HEK293T (cell line): ENCODE data around the gene CCRL2.
"Not testable (repeated sequence)": the region's sequence is repeated elsewhere in the genome, so short reads cannot be mapped to it uniquely, and the experiment has no call there.

Experiments
- CTCF ChIA-PET: fragments of 350-600 bp; formaldehyde crosslinking; extraction: SDS; loops from one replicate; lab custom pipeline; 2021; ENCODE audit warnings: antibody characterized with exemption, inconsistent platforms; lab: Yijun Ruan, JAX
- POLR2A ChIA-PET: fragments of 350-600 bp; formaldehyde crosslinking; extraction: SDS; loops from one replicate; lab custom pipeline; 2020; ENCODE audit warnings: antibody characterized with exemption, inconsistent platforms; lab: Yijun Ruan, JAX
- DNase-seq: peaks from one replicate; pipeline ENCODE4 v3.0.0; 2012; ENCODE audit warnings: mixed read lengths; ENCODE audit errors: extremely low spot score
- ARNT ChIP-seq: fragments of 450-650 bp; IDR thresholded peaks from 2 replicates; pipeline ENCODE4 v1.6.1; 2017; ENCODE audit warnings: mild to moderate bottlenecking
- BHLHE40 ChIP-seq: fragments of 450-650 bp; IDR thresholded peaks from 2 replicates; pipeline ENCODE4 v1.6.1; 2016; ENCODE audit warnings: mild to moderate bottlenecking, moderate library complexity, borderline replicate concordance
- CTBP1 ChIP-seq: fragments of 450-650 bp; IDR thresholded peaks from 2 replicates; pipeline ENCODE4 v1.6.1; 2016; ENCODE audit warnings: borderline replicate concordance
- ELF4 ChIP-seq: fragments of 450-650 bp; IDR thresholded peaks from 2 replicates; pipeline ENCODE4 v1.6.1; 2017; ENCODE audit warnings: antibody characterized with exemption
- FOXA1 ChIP-seq: fragments of 450-650 bp; IDR thresholded peaks from 2 replicates; pipeline ENCODE4 v1.6.1; 2016; ENCODE audit warnings: mild to moderate bottlenecking
- FOXK2 ChIP-seq: fragments of 450-650 bp; IDR thresholded peaks from 2 replicates; pipeline ENCODE4 v1.6.1; 2016; ENCODE audit warnings: mild to moderate bottlenecking
- FOXM1 ChIP-seq: fragments of 450-650 bp; IDR thresholded peaks from 2 replicates; pipeline ENCODE4 v1.6.1; 2017; ENCODE audit warnings: mild to moderate bottlenecking, borderline replicate concordance
- HDGF ChIP-seq: fragments of 450-650 bp; IDR thresholded peaks from 2 replicates; pipeline ENCODE4 v1.6.1; 2017; ENCODE audit warnings: antibody characterized with exemption, borderline replicate concordance
- L3MBTL2 ChIP-seq: fragments of 450-650 bp; conservative IDR thresholded peaks from 2 replicates; pipeline ENCODE4 v1.6.1; 2016; ENCODE audit warnings: mild to moderate bottlenecking
- LEF1 ChIP-seq: fragments of 450-650 bp; IDR thresholded peaks from 2 replicates; pipeline ENCODE4 v1.6.1; 2017; ENCODE audit warnings: mild to moderate bottlenecking, borderline replicate concordance
- NFRKB ChIP-seq: fragments of 450-650 bp; IDR thresholded peaks from 2 replicates; pipeline ENCODE4 v1.6.1; 2016; ENCODE audit warnings: mild to moderate bottlenecking, moderate library complexity
- SP1 ChIP-seq: fragments of 450-650 bp; IDR thresholded peaks from 2 replicates; pipeline ENCODE4 v1.6.1; 2017
- SUZ12 ChIP-seq: fragments of 450-650 bp; IDR thresholded peaks from 2 replicates; pipeline ENCODE4 v1.6.1; 2016; ENCODE audit warnings: mild to moderate bottlenecking
- TARDBP ChIP-seq: fragments of 450-650 bp; IDR thresholded peaks from 2 replicates; pipeline ENCODE4 v1.6.1; 2016
- ZNF384 ChIP-seq: fragments of 450-650 bp; IDR thresholded peaks from 2 replicates; pipeline ENCODE4 v1.6.1; 2016
- TF ChIP-seq, protein P1 (sequence below): fragments of 450-650 bp; IDR thresholded peaks from 2 replicates; pipeline ENCODE4 v1.6.1; 2016

Gene CCRL2

DNA sequence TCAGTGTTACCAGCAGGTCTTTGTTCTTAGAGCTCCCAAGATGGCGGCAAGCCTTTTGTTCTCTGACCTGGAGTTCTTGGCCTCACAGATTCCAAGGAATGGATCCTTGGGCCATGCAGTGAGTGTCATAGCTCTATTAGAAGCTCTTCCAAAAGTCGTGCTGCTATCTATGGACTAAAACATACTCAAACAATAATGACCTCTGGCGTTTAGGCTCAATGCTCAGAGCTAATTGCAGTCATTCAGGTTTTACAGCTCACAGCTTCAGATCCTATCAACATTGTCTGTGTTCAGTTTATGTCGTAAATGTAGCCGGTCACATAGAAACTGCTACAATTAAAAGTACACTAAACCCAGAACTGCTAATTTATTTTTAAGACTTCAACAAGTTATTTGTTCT lies 22.2 kb downstream of the CCRL2 start:
- CTCF ChIA-PET, result interaction anchor here (1.9 kb wide), 1 partner anchor 21 kb away, joined by 4 read pairs; no protein-coding TSS in a partner anchor
- DNase-seq, result no peak
- POLR2A ChIA-PET, result no interaction called here
- TF ChIP-seq HDGF, result no peak
- TF ChIP-seq FOXA1, result no peak
- no peak for TF ChIP-seq NFRKB
- no peak for TF ChIP-seq TARDBP
- no peak for TF ChIP-seq SUZ12
- TF ChIP-seq FOXM1, result no peak
- TF ChIP-seq ELF4, result no peak

DNA sequence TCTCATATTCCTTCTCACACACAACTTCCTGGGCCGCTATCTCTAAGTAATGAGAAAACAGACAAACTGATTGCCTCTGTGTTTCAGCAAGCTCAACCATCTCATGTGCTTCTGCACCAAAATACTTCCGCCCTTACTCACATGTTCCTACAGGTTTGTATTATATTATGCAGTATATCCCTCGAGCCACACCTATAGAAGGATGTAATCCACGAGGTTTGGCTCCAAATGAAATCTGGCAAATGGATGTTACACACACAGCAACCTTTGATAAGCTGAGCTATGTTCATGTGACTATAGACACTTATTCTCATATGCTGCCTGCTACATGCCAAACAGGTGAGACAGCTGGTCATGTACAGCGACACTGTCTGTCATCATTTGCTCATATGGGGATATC lies 22.6 kb downstream of the CCRL2 start:
- ChIA-PET POLR2A (no interaction called here), CTCF (interaction anchor here (1.9 kb wide), 1 partner anchor 20 kb away, joined by 4 read pairs; no protein-coding TSS in a partner anchor)
- no peak for TF ChIP-seq ZNF384
- no peak for TF ChIP-seq HDGF
- no peak for TF ChIP-seq FOXA1
- no peak for TF ChIP-seq NFRKB
- no peak for TF ChIP-seq SUZ12
- TF ChIP-seq, protein P1, sequence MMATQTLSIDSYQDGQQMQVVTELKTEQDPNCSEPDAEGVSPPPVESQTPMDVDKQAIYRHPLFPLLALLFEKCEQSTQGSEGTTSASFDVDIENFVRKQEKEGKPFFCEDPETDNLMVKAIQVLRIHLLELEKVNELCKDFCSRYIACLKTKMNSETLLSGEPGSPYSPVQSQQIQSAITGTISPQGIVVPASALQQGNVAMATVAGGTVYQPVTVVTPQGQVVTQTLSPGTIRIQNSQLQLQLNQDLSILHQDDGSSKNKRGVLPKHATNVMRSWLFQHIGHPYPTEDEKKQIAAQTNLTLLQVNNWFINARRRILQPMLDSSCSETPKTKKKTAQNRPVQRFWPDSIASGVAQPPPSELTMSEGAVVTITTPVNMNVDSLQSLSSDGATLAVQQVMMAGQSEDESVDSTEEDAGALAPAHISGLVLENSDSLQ, result no peak
- no peak for TF ChIP-seq CTBP1
- no peak for TF ChIP-seq TARDBP
- no peak for TF ChIP-seq ELF4
- TF ChIP-seq L3MBTL2, result no peak
- no peak for TF ChIP-seq ARNT
- no peak for TF ChIP-seq SP1
- no peak for TF ChIP-seq BHLHE40
- TF ChIP-seq FOXK2, result no peak
- TF ChIP-seq FOXM1, result no peak
- TF ChIP-seq LEF1, result no peak
- DNase-seq, result no peak

DNA sequence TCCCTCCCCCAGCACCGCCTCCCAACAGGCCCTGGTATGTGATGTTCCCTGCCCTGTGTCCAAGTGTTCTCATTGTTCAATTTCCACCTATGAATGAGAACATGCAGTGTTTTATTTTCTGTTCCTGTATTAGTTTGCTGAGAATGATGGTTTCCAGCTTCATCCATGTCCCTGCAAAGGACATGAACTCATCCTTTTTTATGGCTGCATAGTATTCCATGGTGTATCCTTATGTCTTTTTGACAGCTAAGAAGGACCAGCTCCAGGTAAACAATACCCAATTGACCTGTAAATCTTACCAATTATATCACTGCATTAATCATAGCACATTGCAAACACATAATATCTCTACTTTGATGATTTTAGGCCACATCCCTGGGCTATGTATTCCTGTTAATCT lies 23.8 kb downstream of the CCRL2 start:
- POLR2A ChIA-PET, DNase-seq: not testable (repeated sequence)
- CTCF ChIA-PET, result interaction anchor here (0.7 kb wide), 1 partner anchor 20 kb away, joined by 3 read pairs; no protein-coding TSS in a partner anchor

DNA sequence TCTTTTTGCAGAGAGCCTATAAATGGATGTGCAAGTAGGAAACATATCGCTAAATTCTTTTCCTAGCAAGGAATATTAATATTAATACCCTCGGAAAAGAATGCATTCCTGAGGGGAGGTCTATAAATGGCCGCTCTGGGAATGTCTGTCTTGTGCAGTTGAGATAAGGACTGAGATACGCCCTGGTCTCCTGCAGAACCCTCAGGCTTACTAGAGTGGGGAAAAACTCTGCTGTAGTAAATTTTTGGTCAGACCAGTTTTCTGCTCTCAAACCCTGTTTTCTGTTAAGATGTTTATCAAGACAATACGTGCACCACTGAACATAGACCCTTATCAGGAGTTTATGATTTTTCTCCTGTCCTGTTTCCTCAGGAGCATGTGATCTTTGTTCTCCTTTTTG lies 24.8 kb downstream of the CCRL2 start:
- DNase-seq, POLR2A ChIA-PET, CTCF ChIA-PET: not testable (repeated sequence)

DNA sequence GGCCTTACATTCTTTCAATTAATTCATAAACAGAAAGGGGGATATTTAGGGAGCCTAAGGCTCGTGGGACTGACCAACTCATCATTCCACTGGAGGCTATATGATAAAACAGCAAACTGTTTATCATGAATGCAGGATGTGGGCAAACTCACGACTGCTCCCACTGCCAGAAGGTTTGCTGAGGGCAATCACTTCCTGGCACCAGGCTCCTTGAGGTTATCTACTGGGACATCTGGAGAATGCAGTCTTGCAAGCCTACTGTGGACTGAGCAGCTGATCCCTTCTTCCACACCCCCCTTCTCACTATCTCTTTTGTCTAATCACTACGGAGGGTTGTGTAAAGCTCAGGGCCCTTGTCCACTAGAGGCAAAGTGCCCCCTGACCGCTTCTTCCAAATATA lies 26.1 kb downstream of the CCRL2 start:
- CTCF ChIA-PET, DNase-seq, POLR2A ChIA-PET: not testable (repeated sequence)

DNA sequence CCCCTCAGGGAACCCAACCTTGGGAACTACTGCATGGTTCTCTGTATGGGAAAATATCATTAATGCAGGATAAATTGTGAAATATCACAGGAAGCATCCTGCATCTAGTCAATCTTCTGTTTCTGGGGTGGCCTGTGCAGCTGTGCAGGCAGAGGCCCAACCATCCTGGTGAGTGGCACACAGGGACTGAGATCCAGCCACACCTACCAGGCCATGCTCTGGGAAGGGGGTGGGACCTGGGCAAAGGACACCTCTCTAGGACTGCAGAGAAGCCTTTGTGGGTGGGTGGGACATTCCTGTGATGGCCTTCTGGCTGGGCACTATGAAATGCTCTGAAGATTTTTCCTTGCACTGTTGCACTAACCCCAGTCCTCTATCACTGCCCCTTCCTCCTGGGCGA lies 26.8 kb downstream of the CCRL2 start:
- POLR2A ChIA-PET, result no interaction called here
- DNase-seq, result no peak
- CTCF ChIA-PET, result no interaction called here
- no peak for TF ChIP-seq FOXA1
- TF ChIP-seq ZNF384, result no peak
- TF ChIP-seq ELF4, result no peak
- no peak for TF ChIP-seq FOXM1
- TF ChIP-seq SUZ12, result no peak

DNA sequence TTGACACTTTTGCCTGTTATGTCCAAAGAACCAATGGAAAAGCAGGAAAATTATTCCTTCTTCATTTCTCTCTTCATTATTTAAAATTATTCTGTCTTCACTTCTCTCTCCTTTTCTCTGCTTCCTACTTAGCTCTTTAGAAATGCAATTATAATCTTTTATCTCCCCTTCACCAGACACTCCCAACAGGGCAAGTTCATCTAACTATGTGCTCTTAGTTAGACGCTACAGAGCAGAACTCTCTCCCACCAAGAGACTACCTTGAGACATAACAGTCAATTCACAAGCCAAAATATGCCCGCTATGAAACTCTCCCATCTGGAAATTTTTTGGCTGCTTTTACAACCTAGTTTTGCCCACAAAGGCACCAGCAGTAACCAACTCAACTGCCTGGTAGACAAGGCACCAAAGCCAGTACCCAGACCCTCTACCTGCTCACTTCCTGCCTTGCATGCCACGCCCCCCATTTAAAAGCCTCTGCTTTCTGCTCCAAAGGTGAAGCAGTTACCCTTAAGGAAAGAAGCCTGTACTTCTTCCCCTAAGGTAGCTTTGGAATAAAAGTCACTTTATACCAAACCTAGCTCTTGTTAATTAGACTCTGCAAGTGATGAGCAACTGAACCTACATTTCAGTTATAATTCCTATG lies 28.1 kb downstream of the CCRL2 start:
- ChIA-PET CTCF (interaction anchor here (0.6 kb wide), 1 partner anchor 15 kb away, joined by 3 read pairs; no protein-coding TSS in a partner anchor), POLR2A (no interaction called here)
- TF ChIP-seq SP1 (no peak), FOXA1 (no peak), LEF1 (no peak), FOXM1 (no peak), HDGF (no peak), CTBP1 (no peak), NFRKB (no peak), TARDBP (no peak)
- DNase-seq, result no peak

DNA sequence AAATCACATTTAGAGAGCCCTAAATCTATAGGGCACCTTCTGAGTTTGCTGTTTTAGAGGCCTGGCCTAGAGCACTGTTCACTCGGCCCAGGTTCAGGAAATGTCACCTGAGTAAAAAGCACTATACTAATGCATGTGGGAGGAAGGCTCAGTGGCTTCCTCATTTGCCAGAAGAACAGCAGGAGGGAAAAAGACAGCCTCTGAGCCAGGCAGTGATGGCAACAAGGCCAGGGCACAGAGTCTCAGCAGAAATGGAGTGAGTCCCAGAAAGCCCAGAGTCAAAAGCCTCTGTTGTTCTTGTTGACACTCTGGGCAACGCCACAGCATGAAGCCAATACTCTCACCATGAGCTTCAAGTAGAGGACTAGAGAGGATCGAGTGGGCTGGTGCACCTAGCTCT lies 31.8 kb downstream of the CCRL2 start:
- CTCF ChIA-PET, result interaction anchor here (1.5 kb wide), 1 partner anchor 11 kb away, joined by 7 read pairs; no protein-coding TSS in a partner anchor
- no peak for DNase-seq
- TF ChIP-seq NFRKB, result no peak
- no peak for TF ChIP-seq TARDBP
- no peak for TF ChIP-seq SP1
- no peak for TF ChIP-seq FOXA1
- TF ChIP-seq ELF4, result no peak
- no peak for TF ChIP-seq FOXK2
- TF ChIP-seq FOXM1, result no peak
- POLR2A ChIA-PET, result no interaction called here
